HG03025 (cell line): ENCODE results near the gene GSTA2.
"Not testable (repeated sequence)": the region's sequence is repeated elsewhere in the genome, so short reads cannot be mapped to it uniquely, and the experiment has no call there.

Source experiments
- ATAC-seq: cut with Tn5 transposase; IDR thresholded peaks from one replicate; pipeline ENCODE4 v1.9.1; 2021; ENCODE audit warnings: mild to moderate bottlenecking, moderate library complexity; ENCODE audit not compliant: unreplicated experiment, low FRiP score

The GSTA2 gene

DNA sequence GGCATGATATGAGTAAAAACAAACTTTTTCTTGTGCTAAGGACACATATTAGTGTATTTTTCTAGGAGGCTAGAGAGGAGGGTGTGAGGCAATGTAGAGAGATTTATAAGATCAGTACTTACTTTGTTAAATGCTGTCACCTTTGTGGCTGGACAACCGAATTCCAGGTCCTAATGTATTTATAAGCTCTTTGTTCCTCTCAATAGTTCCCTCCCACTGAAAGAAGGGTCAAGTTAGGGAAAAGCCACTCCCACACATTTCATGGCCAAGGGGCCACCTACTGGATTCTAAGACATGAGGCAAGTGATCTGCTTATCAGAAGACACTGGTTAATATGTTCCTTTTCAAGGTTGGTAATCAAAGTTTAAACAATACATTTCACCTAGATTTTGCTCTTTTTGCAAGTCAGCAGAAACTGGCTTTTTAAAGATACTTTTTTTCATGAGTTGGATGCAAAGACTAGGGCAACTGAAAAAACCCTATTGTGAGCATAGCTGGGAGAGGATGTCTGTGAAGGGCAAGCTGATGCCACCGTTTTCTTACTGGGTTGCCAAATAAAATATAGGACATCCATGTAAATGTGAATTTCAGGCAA is at the start of gene GSTA2:
TSS of gene GSTA2 (minus strand) at position 154 of the 595 bp plus-strand sequence. CDS start 5,528 bp downstream, outside the sequence.
- ATAC-seq: not testable (repeated sequence)

GRCh38 chr6:52809777-52810176 is 46.5 kb upstream of the GSTA2 start:
- not testable (repeated sequence) for ATAC-seq

DNA sequence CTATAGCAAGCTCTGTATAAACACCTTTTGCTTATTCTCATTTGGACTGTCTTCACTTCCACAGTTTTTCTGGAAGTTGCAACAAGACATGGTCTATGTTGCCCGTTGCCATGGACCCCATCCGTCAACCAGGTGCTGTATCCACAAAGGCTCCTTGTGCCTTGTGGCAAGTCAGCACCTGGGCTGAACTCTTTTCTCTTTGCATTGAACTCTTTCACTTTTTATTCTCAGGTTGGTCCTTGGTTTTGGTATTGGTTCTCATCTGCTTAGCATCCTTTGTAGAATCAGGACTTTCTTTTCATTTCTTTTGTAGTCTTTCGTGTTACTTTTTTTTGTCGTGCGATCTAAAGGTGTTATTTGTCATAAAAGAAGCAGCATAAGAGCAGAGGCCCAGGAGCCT is 45.4 kb upstream of the GSTA2 start:
- ATAC-seq: no peak

DNA sequence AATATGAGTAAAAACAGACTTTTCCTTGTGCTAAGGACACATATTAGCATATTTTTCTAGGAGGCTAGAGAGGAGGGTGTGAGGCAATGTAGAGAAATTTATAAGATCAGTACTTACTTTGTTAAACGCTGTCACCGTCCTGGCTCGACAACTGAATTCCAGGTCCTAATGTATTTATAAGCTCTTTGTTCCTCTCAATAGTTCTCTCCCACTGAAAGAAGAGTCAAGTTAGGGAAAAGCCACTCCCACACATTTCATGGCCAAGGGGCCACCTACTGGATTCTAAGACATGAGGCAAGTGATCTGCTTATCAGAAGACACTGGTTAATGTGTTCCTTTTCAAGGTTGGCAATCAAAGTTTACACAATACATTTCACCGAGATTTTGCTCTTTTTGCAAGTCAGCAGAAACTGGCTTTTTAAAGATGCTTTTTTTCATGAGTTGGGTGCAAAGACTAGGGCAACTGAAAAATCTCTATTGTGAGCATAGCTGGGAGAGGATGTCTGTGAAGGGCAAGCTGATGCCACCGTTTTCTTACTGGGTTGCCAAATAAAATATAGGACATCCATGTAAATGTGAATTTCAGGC is 40.5 kb upstream of the GSTA2 start, which contains the start of gene GSTA1:
TSS of gene GSTA1 (minus strand) at position 149 of the 588 bp plus-strand sequence. CDS start 4,549 bp downstream, outside the sequence.
- ATAC-seq: not testable (repeated sequence)

DNA sequence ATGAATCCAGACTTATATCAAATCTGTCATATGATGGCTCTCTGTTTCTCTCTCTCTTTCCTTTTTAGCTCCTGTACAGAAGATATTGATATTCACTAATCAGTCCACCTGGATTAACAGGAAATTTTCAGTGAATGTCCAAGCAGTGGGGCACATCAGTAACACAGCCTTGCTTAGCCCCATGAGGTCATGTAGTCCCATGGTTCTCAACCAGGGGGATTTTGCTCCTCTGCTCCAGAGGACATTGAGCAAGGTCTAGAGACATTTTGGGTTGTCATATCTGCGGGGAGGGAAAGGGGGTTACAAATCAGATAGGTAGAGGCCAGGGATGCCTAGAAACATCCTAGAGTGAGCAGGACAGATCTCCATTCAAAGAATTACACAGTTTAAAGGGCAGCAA is 39.5 kb upstream of the GSTA2 start:
- ATAC-seq: no peak

DNA sequence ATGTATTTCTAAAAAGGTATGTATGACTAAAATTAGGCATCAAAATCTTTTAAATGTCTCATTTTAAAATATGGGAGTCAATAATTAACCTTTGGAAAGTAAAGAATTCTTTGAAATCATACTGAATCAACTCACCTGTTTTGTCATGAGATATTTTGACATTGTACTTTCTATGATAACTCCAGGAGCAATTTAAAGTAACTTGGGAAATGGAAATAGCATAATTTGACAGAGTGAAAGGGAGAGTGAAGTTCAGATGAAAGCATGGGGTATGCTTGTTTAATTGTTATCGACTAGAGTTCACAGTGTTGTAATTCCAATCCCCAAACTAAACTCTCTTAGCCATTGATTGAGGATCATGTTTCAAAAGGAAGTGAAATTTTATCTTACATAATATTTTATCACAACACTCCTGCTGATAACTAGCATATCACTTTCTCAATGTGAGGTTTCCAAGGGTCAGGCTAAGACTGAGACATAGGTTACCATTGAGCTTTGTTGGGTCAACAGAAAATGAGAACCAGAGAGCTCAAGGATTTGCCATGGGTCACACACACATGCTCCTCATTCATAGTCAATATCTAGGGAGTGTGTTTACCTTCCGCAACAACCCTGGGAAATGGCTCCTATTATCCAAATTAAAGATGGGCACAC is 38.0 kb upstream of the GSTA2 start:
- ATAC-seq: no peak

- ATAC-seq: not testable (repeated sequence)
Observed at GRCh38 chr6:52799272-52799671, 36.0 kb upstream of the GSTA2 start.

GRCh38 chr6:52794366-52794765 is 31.1 kb upstream of the GSTA2 start:
- not testable (repeated sequence) for ATAC-seq

DNA sequence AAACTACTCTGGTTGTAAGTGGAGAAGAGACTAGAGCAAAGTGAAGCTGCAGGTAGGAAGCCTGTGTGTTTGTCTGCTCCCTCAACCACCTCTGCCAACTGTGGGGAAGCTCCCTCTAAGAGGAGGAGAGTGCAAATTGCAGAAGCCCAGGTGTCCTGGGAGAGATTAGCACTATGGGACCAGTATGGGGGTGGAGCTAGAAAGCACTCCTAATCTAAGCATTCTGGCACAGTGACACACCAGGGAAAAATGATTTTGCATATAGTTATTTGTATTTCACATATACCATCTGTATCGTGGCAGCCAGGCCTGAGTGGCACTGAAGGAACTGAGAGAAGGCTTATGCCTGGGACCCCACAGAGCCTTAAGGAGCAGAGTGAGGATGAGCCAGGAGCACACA is 27.6 kb upstream of the GSTA2 start:
- no peak for ATAC-seq

DNA sequence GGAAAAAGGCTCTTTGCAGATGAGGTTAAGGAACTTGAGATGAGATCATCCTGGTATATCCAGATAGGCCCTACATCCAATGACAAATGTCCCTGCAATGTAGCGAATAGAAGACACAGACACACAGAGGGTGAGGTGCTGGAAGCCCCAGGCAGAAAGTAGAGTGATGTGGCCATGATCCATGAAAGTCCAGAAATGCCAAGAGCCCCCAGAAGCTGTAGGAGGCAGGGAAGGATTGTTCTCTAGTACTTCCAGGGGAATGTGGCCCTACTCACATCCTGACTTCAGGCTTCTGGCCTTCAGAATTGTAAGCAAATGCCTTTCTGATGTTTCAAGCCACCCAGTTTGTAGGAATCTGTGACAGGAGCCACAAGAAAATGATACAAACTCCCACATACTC is 26.4 kb upstream of the GSTA2 start:
- ATAC-seq: not testable (repeated sequence)

- ATAC-seq: no peak
Observed at GRCh38 chr6:52788478-52788877, 25.2 kb upstream of the GSTA2 start.

GRCh38 chr6:52787917-52788316 is 24.6 kb upstream of the GSTA2 start:
- ATAC-seq: no peak

- ATAC-seq: no peak
Observed at GRCh38 chr6:52786249-52786956, 23.1 kb upstream of the GSTA2 start.

DNA sequence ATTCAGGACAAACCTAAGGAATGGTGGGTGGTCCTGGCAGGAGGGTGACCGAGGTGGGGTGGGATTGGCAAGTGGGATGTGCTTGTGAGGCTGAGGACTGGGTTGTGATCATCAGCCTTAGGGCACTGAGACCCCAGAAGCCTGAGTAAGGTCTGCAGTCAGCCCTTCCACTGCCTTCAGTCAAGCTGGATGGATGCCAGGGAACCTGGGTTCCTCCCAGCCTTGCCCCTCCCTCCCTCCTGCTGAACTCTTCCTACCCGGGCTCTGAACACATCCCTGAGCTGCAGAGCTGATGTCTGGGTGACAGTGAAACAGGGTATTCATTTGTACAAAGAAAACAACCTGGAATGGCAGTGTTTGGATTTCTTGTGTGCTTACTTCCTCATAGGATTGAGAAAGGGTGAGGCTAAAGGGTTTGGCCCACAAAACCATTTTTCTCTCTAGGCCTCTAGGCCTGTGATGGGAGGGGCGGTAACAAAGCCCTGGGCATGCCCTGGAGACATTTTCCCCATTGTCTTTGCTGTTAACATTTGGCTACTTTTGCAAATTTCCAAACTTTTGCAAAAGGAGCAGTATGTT is 19.5 kb upstream of the GSTA2 start:
- not testable (repeated sequence) for ATAC-seq

DNA sequence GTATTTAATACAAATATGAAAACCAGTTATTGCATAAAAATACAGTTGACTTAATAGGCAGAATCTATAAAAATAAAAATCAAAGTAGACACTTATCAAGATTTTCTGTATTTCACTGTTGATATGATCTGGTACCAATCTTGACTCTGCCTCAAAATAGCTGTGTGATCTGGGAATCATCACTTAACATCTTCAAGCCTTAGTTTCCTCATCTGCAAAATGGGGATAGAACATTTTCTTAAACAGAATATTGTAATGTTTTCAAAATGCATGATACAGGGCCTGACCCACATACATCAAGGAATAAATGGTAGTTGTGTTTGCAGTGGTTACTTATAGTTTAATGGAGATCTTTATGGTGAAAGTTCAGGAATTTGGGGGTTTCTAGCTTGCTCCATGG is 18.9 kb upstream of the GSTA2 start:
- not testable (repeated sequence) for ATAC-seq

GRCh38 chr6:52779237-52779636 is 16.0 kb upstream of the GSTA2 start:
- no peak for ATAC-seq

DNA sequence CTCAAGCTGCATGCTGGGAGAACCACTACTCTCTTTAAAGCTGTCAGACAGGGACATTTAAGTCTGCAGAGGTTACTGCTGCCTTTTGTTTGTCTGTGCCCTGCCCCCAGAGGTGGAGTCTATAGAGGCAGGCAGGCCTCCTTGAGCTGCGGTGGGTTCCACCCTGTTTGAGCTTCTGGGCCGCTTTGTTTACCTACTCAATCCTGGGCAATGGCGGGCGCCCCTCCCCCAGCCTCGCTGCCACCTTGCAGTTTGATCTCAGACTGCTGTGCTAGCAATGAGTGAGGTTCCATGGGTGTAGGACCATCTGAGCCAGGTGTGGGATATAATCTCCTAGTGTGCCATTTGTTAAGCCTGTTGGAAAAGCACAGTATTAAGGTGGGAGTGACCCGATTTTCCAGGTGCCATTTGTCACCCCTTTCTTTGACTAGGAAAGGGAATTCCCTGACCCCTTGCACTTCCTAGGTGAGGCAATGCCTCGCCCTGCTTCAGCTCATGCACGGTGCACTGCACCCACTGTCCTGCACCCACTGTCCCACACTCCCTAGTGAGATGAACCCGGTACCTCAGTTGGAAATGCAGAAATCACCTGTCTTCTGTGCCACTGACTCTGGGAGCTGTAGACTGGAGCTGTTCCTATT is 13.6 kb upstream of the GSTA2 start:
- ATAC-seq: not testable (repeated sequence)

- not testable (repeated sequence) for ATAC-seq
Observed at GRCh38 chr6:52769399-52769798, 6.1 kb upstream of the GSTA2 start.

DNA sequence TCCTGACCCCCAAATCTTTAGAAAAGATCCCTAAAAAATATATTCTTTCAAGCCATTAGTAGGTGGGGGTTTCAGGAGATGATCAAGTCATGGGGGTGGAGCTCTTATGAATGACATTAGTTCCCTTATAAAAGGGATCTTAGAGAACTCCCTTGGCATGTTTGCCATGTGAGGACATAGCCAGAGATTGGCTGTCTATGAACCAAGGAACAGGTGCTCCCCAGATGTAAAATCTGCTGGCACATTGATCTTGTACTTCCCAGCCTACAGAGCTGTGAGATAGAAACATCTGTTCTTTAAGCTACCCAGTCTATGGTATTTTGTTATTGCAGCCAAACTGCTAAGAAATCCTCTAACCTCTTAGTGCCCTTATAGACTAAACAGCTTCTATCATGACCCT is 4.4 kb upstream of the GSTA2 start:
- not testable (repeated sequence) for ATAC-seq
